RWPE2 (cell line): ENCODE data around the gene RNASE2.
"Not testable (repeated sequence)": the region's sequence is repeated elsewhere in the genome, so short reads cannot be mapped to it uniquely, and the experiment has no call there.

ENCODE experiments used
- ATAC-seq: fragments of 200-7000 bp; cut with Tn5 transposase; 3 replicates; pipeline ENCODE4 v1.9.1; 2021; ENCODE audit warnings: low read depth
- DNase-seq: peaks from one replicate; pipeline ENCODE4 v3.0.0-alpha.2; 2020; ENCODE audit warnings: low spot score
- H3K27ac ChIP-seq: fragments of 450-650 bp; 2 replicates; pipeline ENCODE4 v1.5.1; 2017; ENCODE audit warnings: mild to moderate bottlenecking; ENCODE audit not compliant: poor library complexity, severe bottlenecking
- H3K27me3 ChIP-seq: fragments of 250-450 bp; sonication (Bioruptor Pico); 2 replicates; pipeline ENCODE4 v1.5.1; 2021; ENCODE audit warnings: mild to moderate bottlenecking, moderate library complexity; ENCODE audit not compliant: insufficient read depth, poor library complexity, severe bottlenecking
- H3K36me3 ChIP-seq: fragments of 250-450 bp; sonication (Bioruptor Pico); 2 replicates; pipeline ENCODE4 v1.5.1; 2020; ENCODE audit warnings: low read depth, mild to moderate bottlenecking, moderate library complexity
- H3K4me1 ChIP-seq: fragments of 250-450 bp; sonication (Bioruptor Pico); 2 replicates; pipeline ENCODE4 v1.5.1; 2021; ENCODE audit warnings: mild to moderate bottlenecking, moderate library complexity; ENCODE audit not compliant: insufficient read depth, poor library complexity, severe bottlenecking
- H3K4me3 ChIP-seq: fragments of 250-450 bp; sonication (Bioruptor Pico); 2 replicates; pipeline ENCODE4 v1.5.1; 2021; ENCODE audit warnings: mild to moderate bottlenecking, moderate library complexity; ENCODE audit not compliant: severe bottlenecking
- H3K9me3 ChIP-seq: fragments of 250-450 bp; sonication (Bioruptor Pico); 2 replicates; pipeline ENCODE4 v1.5.1; 2021; ENCODE audit warnings: mild to moderate bottlenecking, moderate library complexity; ENCODE audit not compliant: severe bottlenecking
- TF ChIP-seq, protein P1 (sequence below): fragments of 450-650 bp; IDR thresholded peaks from one replicate; pipeline ENCODE4 v1.5.1; 2017; ENCODE audit warnings: mild to moderate bottlenecking, moderate library complexity; ENCODE audit not compliant: poor library complexity, severe bottlenecking

The RNASE2 gene

DNA sequence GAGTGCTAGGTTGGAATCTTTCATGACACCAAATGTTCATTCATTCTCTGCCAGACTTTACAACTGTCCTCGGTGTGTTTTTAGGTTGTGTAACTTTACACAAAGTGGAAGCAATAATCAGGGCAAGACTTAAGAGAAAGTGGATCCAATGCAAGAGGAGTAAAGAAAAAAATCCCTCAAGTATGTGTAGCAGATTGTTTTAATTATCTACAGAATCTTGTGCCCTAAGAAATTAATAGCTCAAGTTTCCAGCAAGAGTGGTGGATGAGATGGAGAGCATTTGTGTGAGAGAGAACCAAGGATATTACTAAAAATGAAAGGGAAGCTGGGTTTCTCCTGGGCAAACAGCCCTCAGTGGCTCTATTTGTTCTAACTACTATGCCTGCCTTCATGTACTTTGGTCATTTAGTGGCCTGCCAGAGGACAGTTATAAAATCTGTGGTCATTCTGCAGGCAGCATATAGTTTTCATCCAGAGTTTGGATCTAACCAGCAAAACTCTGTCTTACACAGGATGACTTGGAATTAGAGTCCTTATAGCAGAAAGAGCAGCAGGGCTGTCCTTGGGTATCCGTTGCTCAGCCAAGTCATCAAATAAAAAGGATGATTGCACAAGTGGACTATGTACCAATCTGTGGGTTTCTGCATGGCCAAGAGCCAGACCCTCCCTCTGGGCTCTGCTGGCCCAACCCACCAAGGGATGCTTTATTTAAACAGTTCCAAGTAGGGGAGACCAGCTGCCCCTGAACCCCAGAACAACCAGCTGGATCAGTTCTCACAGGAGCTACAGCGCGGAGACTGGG is at the start of gene RNASE2:
TSS of gene RNASE2 (plus strand) at position 752 of the 802 bp plus-strand sequence. CDS start 285 bp downstream, outside the sequence.
- H3K27ac ChIP-seq, DNase-seq, H3K27me3 ChIP-seq, H3K36me3 ChIP-seq, H3K4me1 ChIP-seq, H3K9me3 ChIP-seq, H3K4me3 ChIP-seq: not testable (repeated sequence)
- ATAC-seq: peak; percentile 29; the same call in 1 of the 3 replicates

DNA sequence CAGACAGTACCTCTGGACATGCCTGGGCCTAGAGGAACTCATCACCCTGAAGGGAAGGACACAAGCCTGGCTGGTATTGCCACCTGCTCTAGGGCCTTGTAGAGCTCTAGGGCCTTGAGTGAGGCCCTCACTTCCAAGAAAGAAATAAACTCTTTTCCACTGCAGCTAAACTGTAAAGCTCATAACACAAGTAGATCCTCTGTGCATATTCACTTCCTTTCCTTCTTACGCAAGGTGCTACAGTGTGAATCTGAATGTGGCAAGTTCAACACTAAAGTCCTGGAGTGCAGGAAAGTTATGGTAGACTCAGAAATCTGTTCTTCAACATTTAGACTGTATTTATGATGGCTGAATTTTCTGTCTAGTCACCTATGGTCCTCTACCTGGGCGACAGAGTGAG is 49.6 kb upstream of the RNASE2 start:
- Histone ChIP-seq H3K4me3 (no peak overlapping the region), H3K4me1 (no peaks in the 10 kb centered on the region), H3K27me3 (peaks cover 12% of the 10 kb centered on the region), H3K9me3 (no peaks in the 10 kb centered on the region), H3K36me3 (no peaks in the 10 kb centered on the region), H3K27ac (no peak overlapping the region)
- TF ChIP-seq, protein P1, sequence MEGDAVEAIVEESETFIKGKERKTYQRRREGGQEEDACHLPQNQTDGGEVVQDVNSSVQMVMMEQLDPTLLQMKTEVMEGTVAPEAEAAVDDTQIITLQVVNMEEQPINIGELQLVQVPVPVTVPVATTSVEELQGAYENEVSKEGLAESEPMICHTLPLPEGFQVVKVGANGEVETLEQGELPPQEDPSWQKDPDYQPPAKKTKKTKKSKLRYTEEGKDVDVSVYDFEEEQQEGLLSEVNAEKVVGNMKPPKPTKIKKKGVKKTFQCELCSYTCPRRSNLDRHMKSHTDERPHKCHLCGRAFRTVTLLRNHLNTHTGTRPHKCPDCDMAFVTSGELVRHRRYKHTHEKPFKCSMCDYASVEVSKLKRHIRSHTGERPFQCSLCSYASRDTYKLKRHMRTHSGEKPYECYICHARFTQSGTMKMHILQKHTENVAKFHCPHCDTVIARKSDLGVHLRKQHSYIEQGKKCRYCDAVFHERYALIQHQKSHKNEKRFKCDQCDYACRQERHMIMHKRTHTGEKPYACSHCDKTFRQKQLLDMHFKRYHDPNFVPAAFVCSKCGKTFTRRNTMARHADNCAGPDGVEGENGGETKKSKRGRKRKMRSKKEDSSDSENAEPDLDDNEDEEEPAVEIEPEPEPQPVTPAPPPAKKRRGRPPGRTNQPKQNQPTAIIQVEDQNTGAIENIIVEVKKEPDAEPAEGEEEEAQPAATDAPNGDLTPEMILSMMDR: no peak
- no peak for DNase-seq
- no peak for ATAC-seq

DNA sequence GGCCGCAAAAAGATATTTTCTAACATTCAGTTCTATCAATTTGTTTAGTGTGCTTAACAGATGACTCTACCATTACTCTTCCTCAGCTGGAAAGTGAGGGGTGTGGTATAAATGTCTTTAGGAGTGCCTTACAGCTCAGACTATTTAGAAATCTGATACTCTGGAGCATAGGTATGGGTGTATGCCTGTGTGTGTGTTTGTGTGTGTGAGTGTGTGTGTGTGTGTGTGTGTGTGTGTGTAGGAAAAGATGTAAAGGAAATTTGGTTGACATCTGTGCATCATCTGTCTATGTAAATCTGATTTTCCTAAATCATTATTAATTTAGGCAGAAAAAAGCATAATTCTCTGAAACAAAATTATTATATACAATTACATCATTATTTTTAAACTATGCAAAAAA is 48.1 kb upstream of the RNASE2 start:
- TF ChIP-seq, protein P1: no peak
- Histone ChIP-seq H3K27me3 (peaks cover 6% of the 10 kb centered on the region), H3K4me1 (no peaks in the 10 kb centered on the region), H3K4me3 (no peak overlapping the region), H3K36me3 (no peaks in the 10 kb centered on the region), H3K27ac (no peak overlapping the region), H3K9me3 (no peaks in the 10 kb centered on the region)
- DNase-seq (no peak), ATAC-seq (peak; percentile 48; the same call in 1 of the 3 replicates)

GRCh38 chr14:20910822-20911221 is 44.5 kb upstream of the RNASE2 start:
- H3K27ac ChIP-seq, H3K27me3 ChIP-seq, H3K4me1 ChIP-seq, H3K9me3 ChIP-seq, DNase-seq, H3K36me3 ChIP-seq, ATAC-seq, H3K4me3 ChIP-seq: not testable (repeated sequence)

- H3K4me1 ChIP-seq, ATAC-seq, DNase-seq, H3K9me3 ChIP-seq, H3K27me3 ChIP-seq, H3K36me3 ChIP-seq, H3K27ac ChIP-seq, H3K4me3 ChIP-seq: not testable (repeated sequence)
These were observed 36.1 kb upstream of the RNASE2 start for GRCh38 chr14:20919038-20919756.

GRCh38 chr14:20923766-20924297 is 31.5 kb upstream of the RNASE2 start:
- H3K27ac ChIP-seq, H3K4me1 ChIP-seq, ATAC-seq, H3K4me3 ChIP-seq, DNase-seq, H3K27me3 ChIP-seq, H3K9me3 ChIP-seq, H3K36me3 ChIP-seq: not testable (repeated sequence)
